ENCODE measurements around the gene SS18. TPM values are rescaled to one million over a fixed set of nuclear protein-coding genes. Genes with fewer than 3 reads are reported as not detected.

SS18 gene
- total and polyA plus RNA-seq, 5 experiments from 2014 or later: 28.3 to 85.7 (median 36.4) TPM

DNA sequence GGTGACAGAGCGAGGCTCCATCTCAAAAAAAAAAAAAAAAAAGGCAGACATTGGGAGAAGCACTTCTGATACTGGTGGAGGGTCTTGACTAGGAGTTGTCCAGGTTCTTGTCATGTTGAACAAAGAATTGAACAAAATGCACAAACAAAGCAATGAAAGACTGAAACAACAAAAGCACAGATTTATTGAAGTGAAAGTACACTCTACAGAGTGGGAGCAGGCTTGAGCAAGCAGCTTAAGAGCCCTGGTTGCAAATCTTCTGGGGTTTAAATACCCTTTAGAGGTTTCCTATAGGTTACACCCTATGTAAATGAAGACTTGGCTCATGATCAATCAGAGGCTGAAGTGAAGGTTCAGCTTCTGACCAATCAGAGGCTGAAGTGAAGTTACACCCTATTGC, 6.4 kb upstream of the SS18 start:
- no peaks in the 10 kb centered on the region for H3K27me3 Mint-ChIP-seq
- no peak for DNase-seq
- no peak for ATAC-seq
- peaks cover 0 to 1% (median 0%) of the 10 kb centered on the region in 4 donors for H3K4me1 Mint-ChIP-seq
- peaks cover 0 to 1% (median 0%) of the 10 kb centered on the region in 3 donors for H3K36me3 Mint-ChIP-seq
- POLR2A ChIA-PET: no interaction called here
- H3K9me3 Mint-ChIP-seq: peaks cover 0 to 2% (median 0%) of the 10 kb centered on the region in 9 donors
- H3K27ac Mint-ChIP-seq: no peak overlapping the region
- H3K4me3 Mint-ChIP-seq: no peak overlapping the region

DNA sequence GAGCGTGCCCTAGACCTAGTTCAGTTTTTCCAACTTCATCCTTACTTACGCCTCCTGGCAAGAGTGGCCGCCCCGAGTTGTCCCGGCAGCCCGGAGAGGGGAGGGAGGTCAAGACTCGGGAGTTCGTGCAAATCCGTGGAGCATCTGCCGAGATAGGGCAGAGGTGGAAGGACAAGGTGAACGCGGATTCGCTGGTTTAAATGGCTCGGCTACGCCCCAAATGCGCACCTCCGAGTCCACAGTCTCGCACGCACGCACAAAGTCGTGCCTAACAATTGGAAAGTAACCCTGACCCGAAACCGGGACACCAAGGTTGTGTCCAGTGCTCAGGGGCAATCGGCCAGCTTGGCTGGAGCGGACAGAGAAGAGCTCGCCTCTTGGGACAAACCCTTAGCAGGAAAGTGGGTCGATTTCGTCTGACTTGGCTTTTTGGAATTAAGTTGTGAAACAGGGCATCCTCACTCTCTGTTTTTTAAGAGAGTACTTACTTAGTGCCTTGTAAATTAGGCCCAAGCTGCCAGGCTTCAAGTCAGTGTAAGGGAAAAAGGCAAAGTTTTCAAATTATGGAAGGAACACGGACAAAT, 726 bp upstream of the SS18 start:
- no peaks in the 10 kb centered on the region for H3K9me3 Mint-ChIP-seq
- peak overlapping the region; percentile 96 to 99 (median 97) for H3K27ac Mint-ChIP-seq
- DNase-seq (no peak), ATAC-seq (peak; percentile 54 to 57)
- peaks cover 19 to 41% (median 30%) of the 10 kb centered on the region in 4 donors for H3K4me1 Mint-ChIP-seq
- POLR2A ChIA-PET: interaction anchor here (1.1 to 3.6 kb wide), 3 partner anchors 43 to 136 kb away, joined by 4 to 14 read pairs (median 8); partner anchors contain the start of genes PSMA8 and TAF4B
- H3K4me3 Mint-ChIP-seq: peak overlapping the region; percentile 94 to 98 (median 98)
- peaks cover 0 to 12% (median 3%) of the 10 kb centered on the region in 3 donors for H3K36me3 Mint-ChIP-seq
- H3K27me3 Mint-ChIP-seq: no peaks in the 10 kb centered on the region

DNA sequence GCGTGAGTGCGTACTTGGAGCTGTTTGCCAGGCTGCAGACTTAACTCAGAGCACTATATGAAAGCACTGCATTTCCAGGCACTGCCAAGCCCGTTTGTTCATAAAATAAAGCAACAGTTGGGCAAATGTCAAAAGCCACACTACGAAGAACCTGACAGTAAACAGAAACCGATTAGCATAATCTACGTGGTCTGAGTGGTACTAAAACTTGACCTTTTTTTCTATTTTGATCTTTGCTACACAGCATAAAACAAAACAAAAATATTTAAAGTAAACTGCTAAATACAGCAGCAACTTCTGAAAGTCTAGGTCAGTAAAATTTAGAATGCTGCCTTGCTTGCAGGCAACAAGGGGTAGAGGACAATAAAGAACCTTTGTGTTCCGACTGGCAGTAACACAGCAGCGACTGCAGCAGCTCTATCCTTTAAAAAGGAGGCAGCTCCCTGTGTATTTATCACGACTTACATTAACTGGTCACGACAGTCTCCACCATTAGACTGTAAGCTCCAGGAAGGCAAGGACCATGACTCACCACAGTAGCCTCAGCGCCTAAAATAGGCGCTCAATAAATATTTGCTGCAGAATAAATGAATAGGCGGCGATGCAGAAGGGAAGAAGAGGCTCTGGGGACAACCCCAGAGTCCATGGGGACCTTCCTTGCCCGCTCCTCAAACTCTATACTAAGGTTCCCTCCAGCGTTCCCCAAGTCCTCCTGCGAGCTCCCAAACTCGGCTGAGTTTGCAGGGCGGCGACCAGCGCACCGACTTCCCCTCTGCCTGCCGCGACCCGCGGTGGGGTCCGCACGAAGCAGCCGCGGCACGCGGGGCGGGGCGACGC, 902 bp downstream of the SS18 start:
- peak in 3 of 10 donors; percentile 16 to 26 (median 23) for DNase-seq
- Mint-ChIP-seq H3K27ac (peak overlapping the region; percentile 87 to 99 (median 97)), H3K36me3 (peaks cover 0 to 27% (median 6%) of the 10 kb centered on the region in 3 donors), H3K9me3 (no peaks in the 10 kb centered on the region), H3K4me3 (peak overlapping the region; percentile 94 to 98 (median 98)), H3K4me1 (peaks cover 19 to 53% (median 33%) of the 10 kb centered on the region in 4 donors), H3K27me3 (no peaks in the 10 kb centered on the region)
- POLR2A ChIA-PET: interaction anchor here (0.9 to 3.6 kb wide), 3 partner anchors 133 to 138 kb away, joined by 3 to 14 read pairs (median 3); partner anchors contain the start of gene TAF4B
- no peak for ATAC-seq

DNA sequence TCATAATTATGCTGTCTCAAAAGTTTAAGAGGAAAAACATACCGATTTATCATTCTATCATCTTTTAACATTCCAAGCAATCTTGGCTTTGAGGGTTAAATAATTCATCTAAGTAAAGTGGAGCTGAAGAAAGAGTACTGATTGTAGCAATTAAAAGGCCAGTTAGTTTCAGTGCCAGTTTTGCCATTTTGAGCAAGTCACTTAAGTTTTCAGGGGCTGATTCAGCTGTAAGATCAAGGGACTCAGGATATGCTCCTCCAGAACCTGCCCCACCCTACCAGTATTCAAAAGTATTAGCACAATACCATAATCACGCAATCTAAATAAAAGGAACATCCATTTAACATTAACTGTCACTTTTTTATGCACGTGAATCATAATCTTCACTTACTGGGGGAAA, 1.9 kb downstream of the SS18 start:
- H3K9me3 Mint-ChIP-seq: no peaks in the 10 kb centered on the region
- no peak for ATAC-seq
- no peaks in the 10 kb centered on the region for H3K27me3 Mint-ChIP-seq
- H3K27ac Mint-ChIP-seq: peak overlapping the region in 7 of 10 donors; percentile 53 to 98 (median 97)
- POLR2A ChIA-PET: interaction anchor here (1.7 kb wide), 1 partner anchor 139 kb away, joined by 3 read pairs; no protein-coding TSS in a partner anchor
- peaks cover 0 to 36% (median 6%) of the 10 kb centered on the region in 3 donors for H3K36me3 Mint-ChIP-seq
- DNase-seq: no peak
- H3K4me3 Mint-ChIP-seq: peak overlapping the region; percentile 94 to 98 (median 98)
- peaks cover 21 to 61% (median 39%) of the 10 kb centered on the region in 4 donors for H3K4me1 Mint-ChIP-seq

DNA sequence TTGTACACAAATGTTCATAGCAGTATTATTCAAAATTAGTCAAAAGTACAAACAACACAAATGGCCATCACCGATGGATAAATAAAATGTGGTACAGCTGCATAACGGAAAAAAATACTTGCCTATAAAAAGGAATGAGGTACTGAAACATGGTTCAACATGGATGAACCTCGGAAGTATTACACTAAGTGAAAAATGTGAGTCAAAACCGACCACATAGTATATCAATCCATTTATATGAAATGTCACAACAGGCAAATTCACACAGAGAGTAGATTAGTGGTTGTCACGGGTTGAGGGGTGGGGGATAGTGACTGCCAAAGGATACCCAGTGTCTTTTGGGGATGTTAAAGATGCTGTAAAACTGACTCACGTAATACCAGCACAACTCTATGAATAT, 3.5 kb downstream of the SS18 start:
- DNase-seq (no peak), ATAC-seq (no peak)
- Mint-ChIP-seq H3K4me1 (peaks cover 20 to 62% (median 40%) of the 10 kb centered on the region in 4 donors), H3K27ac (no peak overlapping the region), H3K9me3 (no peaks in the 10 kb centered on the region), H3K36me3 (peaks cover 0 to 49% (median 10%) of the 10 kb centered on the region in 3 donors), H3K4me3 (peak overlapping the region in 3 of 10 donors; percentile 13 to 24 (median 23)), H3K27me3 (no peaks in the 10 kb centered on the region)
- POLR2A ChIA-PET: no interaction called here

DNA sequence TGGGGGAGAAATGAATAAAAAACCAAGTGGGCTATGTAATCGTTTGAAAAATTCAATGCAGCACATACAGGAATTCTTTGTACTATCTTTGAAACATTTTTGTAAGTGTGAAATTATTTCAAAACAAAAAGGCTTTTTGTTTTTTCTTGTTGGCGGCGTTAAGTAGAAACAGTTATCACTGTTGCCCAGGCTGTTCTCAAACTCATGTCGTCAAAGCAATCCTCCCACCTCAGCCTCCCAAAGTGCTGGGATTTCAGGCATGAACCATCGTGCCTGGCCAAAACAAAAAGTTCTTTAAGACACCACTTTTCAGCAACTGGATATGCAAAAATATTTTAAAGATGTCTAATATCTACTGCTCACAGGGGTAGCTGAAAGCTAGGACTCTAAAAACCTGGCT, 5.4 kb downstream of the SS18 start:
- POLR2A ChIA-PET: no interaction called here
- no peak for DNase-seq
- H3K36me3 Mint-ChIP-seq: peaks cover 0 to 62% (median 15%) of the 10 kb centered on the region in 3 donors
- H3K4me1 Mint-ChIP-seq: peaks cover 13 to 62% (median 41%) of the 10 kb centered on the region in 4 donors
- no peak for ATAC-seq
- H3K9me3 Mint-ChIP-seq: no peaks in the 10 kb centered on the region
- H3K27me3 Mint-ChIP-seq: no peaks in the 10 kb centered on the region
- H3K4me3 Mint-ChIP-seq: no peak overlapping the region
- no peak overlapping the region for H3K27ac Mint-ChIP-seq

DNA sequence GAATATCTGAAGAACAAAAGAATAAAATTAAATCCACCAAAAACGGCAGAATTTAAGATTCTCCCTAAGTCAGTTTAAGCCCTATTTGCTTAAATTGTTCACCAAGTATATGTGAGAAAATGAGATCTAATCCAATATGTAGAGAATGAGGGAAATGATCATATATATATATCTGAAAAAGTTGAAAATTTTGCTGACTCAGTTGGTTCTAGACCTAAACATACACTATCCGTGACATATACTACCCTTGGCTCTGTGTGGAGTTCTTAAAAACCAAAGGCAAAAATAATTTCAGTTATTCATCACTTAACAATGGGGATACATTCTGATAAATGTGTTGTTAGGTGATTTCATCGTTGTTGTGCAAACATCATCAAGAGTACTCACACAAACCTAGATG, 7.3 kb downstream of the SS18 start:
- Mint-ChIP-seq H3K4me1 (peaks cover 7 to 46% (median 33%) of the 10 kb centered on the region in 4 donors), H3K9me3 (no peaks in the 10 kb centered on the region), H3K4me3 (no peak overlapping the region), H3K36me3 (peaks cover 0 to 68% (median 15%) of the 10 kb centered on the region in 3 donors), H3K27ac (no peak overlapping the region), H3K27me3 (no peaks in the 10 kb centered on the region)
- POLR2A ChIA-PET: no interaction called here
- ATAC-seq (no peak), DNase-seq (no peak)

DNA sequence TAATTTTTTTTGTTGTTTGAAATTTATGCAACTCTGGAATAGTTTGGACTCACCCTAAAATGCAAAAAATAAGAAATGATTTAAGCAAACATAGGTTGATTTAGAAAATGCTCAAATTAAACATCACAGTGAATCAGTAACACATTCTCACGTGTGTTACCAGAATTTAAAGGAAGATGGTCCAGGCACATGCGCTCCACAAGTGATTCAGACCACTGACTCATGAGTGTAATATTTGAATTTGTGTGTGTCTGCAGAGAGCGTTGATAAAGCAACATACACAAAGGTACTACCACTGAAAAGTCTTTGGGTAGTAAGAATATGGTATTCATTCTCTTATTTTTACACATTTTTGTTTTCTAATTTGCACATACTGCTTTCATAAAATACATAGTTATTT, 7.9 kb downstream of the SS18 start:
- Mint-ChIP-seq H3K9me3 (no peaks in the 10 kb centered on the region), H3K4me1 (peaks cover 7 to 41% (median 33%) of the 10 kb centered on the region in 4 donors), H3K27me3 (no peaks in the 10 kb centered on the region), H3K36me3 (peaks cover 0 to 73% (median 17%) of the 10 kb centered on the region in 3 donors), H3K27ac (no peak overlapping the region), H3K4me3 (no peak overlapping the region)
- DNase-seq: no peak
- ATAC-seq: no peak
- POLR2A ChIA-PET: no interaction called here

DNA sequence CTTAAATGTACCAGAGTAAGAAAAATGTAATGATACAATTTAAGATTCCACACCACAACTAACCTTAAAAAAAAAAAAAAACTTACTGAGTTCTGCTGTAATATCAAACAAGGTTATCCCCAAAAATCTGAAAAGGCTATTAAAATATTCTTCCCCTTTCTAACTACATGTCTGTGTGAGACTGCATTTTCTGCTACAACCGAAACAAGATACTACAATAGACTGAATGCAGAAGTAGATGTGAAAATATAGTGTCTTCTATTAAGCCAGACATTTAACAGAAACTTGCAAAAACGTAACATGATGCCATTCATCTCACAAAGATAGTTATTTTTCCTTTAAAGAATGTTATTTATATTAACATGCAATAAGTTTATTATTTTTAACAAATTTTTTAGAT, 16.2 kb downstream of the SS18 start:
- peak overlapping the region in 3 of 10 donors; percentile 3 to 40 (median 10) for H3K27ac Mint-ChIP-seq
- no peak overlapping the region for H3K4me3 Mint-ChIP-seq
- peaks cover 26 to 83% (median 45%) of the 10 kb centered on the region in 3 donors for H3K36me3 Mint-ChIP-seq
- ATAC-seq (no peak), DNase-seq (no peak)
- no peaks in the 10 kb centered on the region for H3K27me3 Mint-ChIP-seq
- peaks cover 0 to 16% (median 11%) of the 10 kb centered on the region in 9 donors for H3K9me3 Mint-ChIP-seq
- POLR2A ChIA-PET: no interaction called here
- H3K4me1 Mint-ChIP-seq: peaks cover 8 to 36% (median 23%) of the 10 kb centered on the region in 4 donors

DNA sequence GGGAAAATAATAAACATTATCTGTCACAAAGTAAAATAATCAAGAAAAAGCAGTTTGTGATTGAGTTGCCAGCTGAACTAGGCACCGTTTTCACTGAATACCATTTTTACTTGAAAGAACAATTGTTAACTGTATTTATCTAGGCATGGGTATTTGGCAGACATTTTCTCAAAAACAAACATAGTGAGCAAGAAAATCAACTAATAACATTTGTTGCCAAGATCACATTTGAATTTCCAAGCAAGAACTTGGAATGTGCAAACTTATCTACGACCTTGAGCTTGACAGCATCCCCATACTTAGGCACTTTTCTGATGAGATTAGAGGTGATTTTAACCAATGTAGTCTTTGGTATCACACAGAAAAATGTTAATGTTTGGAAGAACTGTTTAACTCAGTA, 16.7 kb downstream of the SS18 start:
- no peaks in the 10 kb centered on the region for H3K27me3 Mint-ChIP-seq
- no peak for ATAC-seq
- POLR2A ChIA-PET: no interaction called here
- DNase-seq: no peak
- H3K4me3 Mint-ChIP-seq: no peak overlapping the region
- peaks cover 6 to 36% (median 21%) of the 10 kb centered on the region in 4 donors for H3K4me1 Mint-ChIP-seq
- peaks cover 26 to 85% (median 45%) of the 10 kb centered on the region in 3 donors for H3K36me3 Mint-ChIP-seq
- H3K27ac Mint-ChIP-seq: peak overlapping the region in 4 of 10 donors; percentile 9 to 51 (median 25)
- peaks cover 0 to 16% (median 11%) of the 10 kb centered on the region in 9 donors for H3K9me3 Mint-ChIP-seq

DNA sequence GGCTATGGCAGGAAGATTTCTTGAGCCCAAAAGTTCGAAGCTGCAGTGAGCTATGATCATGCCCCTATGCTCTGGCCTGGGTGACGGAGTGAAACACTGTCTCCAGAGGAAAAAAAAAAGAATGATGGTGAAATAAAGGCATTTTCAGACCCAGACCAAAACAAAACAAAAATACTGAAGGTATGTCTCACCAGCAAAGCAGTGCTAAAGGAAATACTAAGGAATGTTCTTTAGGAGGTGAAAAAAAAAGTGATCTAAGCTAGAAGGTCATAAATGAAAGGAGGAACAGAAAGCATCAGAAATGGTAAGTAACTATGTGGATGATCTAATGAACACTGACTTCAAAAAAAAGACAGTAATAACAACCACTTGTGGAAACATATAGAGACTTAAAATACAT, 18.7 kb downstream of the SS18 start:
- Mint-ChIP-seq H3K4me3 (no peak overlapping the region), H3K27me3 (no peaks in the 10 kb centered on the region), H3K36me3 (peaks cover 36 to 85% (median 48%) of the 10 kb centered on the region in 3 donors), H3K9me3 (peaks cover 0 to 16% (median 11%) of the 10 kb centered on the region in 9 donors), H3K27ac (peak overlapping the region in 2 of 10 donors; percentile 3 to 5), H3K4me1 (peaks cover 9 to 44% (median 28%) of the 10 kb centered on the region in 4 donors)
- no peak for DNase-seq
- no peak for ATAC-seq
- POLR2A ChIA-PET: no interaction called here

DNA sequence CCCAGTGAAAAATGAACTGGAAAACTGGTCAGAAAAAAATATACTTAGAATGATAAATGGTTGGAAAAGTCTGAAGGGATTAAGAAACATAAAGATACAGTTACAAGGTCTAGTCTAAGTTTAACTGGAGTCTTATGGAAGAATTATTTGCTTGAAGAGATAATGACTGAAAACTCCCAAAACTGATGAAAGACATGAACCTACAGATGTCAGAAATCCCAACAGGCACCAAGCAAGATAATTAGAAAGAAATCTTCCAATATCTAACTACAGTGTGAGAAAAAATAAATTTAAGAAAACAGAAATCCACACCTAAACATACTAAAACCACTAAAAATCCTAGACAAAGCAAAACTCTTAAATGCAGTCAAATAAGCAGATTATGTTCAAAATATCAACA, 19.4 kb downstream of the SS18 start:
- peaks cover 0 to 16% (median 11%) of the 10 kb centered on the region in 9 donors for H3K9me3 Mint-ChIP-seq
- H3K4me3 Mint-ChIP-seq: no peak overlapping the region
- POLR2A ChIA-PET: no interaction called here
- H3K27me3 Mint-ChIP-seq: no peaks in the 10 kb centered on the region
- peaks cover 10 to 46% (median 34%) of the 10 kb centered on the region in 4 donors for H3K4me1 Mint-ChIP-seq
- peaks cover 40 to 84% (median 47%) of the 10 kb centered on the region in 3 donors for H3K36me3 Mint-ChIP-seq
- DNase-seq (no peak), ATAC-seq (no peak)
- H3K27ac Mint-ChIP-seq: no peak overlapping the region

DNA sequence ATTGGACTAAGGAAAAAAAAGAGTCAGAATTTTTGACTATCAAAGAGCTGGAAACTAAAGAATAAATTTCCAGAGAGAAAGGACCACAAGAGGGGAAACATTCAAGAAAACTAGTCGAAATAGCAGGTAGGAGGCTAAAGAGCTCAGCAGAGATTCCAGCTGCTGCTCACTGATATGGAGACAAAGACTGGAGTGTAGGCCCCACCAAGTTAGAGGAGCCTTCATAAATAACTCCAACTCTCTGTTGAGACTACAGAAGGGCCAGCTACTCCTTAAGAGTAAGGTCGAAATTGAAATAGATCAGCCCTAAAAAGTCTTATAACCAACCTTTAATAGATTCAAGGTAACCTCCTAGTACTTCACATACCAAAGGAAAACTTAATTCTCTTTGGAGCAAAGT, 31.1 kb downstream of the SS18 start:
- peaks cover 4 to 77% (median 25%) of the 10 kb centered on the region in 3 donors for H3K36me3 Mint-ChIP-seq
- H3K4me3 Mint-ChIP-seq: no peak overlapping the region
- POLR2A ChIA-PET: no interaction called here
- H3K4me1 Mint-ChIP-seq: peaks cover 10 to 23% (median 13%) of the 10 kb centered on the region in 4 donors
- no peaks in the 10 kb centered on the region for H3K9me3 Mint-ChIP-seq
- H3K27ac Mint-ChIP-seq: peak overlapping the region in 1 of 10 donors; percentile 44
- ATAC-seq: no peak
- DNase-seq: no peak
- H3K27me3 Mint-ChIP-seq: no peaks in the 10 kb centered on the region

Measured in naive thymus-derived CD8-positive, alpha-beta T cell (primary cell).